ENCODE data around the gene HS6ST1. TPM values are rescaled to one million over a fixed set of nuclear protein-coding genes. Genes with fewer than 3 reads are reported as not detected.

The HS6ST1 gene
- total RNA-seq, 1 experiment from 2014 or later: 20.3 TPM

- no peaks in the 10 kb centered on the region for H3K36me3 ChIP-seq (ENCODE audit: control insufficient read depth, insufficient read depth, low read length)
- no peak for TF ChIP-seq CTCF (IDR thresholded peaks at IDR 0.05; ENCODE audit: insufficient read depth in 1 of 2, low read depth in 1 of 2, low read length in 1 of 2, severe bottlenecking in 1 of 2, unreplicated experiment in 1 of 2)
- intact Hi-C loops (cut with micrococcal nuclease; ENCODE audit: unreplicated experiment): no loop called here
- no peaks in the 10 kb centered on the region for H3K9me3 ChIP-seq
- no peaks in the 10 kb centered on the region for H3K27me3 ChIP-seq (replicated peaks; ENCODE audit: control insufficient read depth, insufficient read depth, low read length)
- no peaks in the 10 kb centered on the region for H3K27me3 Mint-ChIP-seq (ENCODE audit: insufficient read depth, unreplicated experiment)
- CTCF ChIA-PET: no interaction called here
- no peaks in the 10 kb centered on the region for H3K4me1 ChIP-seq
- H3K27ac Mint-ChIP-seq (ENCODE audit: unreplicated experiment): no peak overlapping the region
- no TSS peak for BruUV-seq (replicated peaks)
- H3K4me3 Mint-ChIP-seq (ENCODE audit: unreplicated experiment): no peak overlapping the region
- POLR2A ChIA-PET: no interaction called here
- peaks cover 30% of the 10 kb centered on the region for H3K9me3 Mint-ChIP-seq (ENCODE audit: unreplicated experiment)
- no peak for DNase-seq
- no peaks in the 10 kb centered on the region for H3K36me3 Mint-ChIP-seq (ENCODE audit: insufficient read depth, unreplicated experiment)
- H3K4me3 ChIP-seq (ENCODE audit: low read depth, low read length): no peak overlapping the region
- no peaks in the 10 kb centered on the region for H3K4me1 Mint-ChIP-seq (ENCODE audit: low read depth, unreplicated experiment)
Observed at GRCh38 chr2:128343459-128343858, 24.8 kb upstream of the HS6ST1 start.

GRCh38 chr2:128342550-128342949 is 23.9 kb upstream of the HS6ST1 start:
- ChIA-PET POLR2A (no interaction called here), CTCF (no interaction called here)
- Mint-ChIP-seq H3K4me1 (ENCODE audit: low read depth, unreplicated experiment) (no peaks in the 10 kb centered on the region), H3K27me3 (ENCODE audit: insufficient read depth, unreplicated experiment) (no peaks in the 10 kb centered on the region), H3K36me3 (ENCODE audit: insufficient read depth, unreplicated experiment) (no peaks in the 10 kb centered on the region), H3K4me3 (ENCODE audit: unreplicated experiment) (no peak overlapping the region), H3K9me3 (ENCODE audit: unreplicated experiment) (peaks cover 30% of the 10 kb centered on the region), H3K27ac (ENCODE audit: unreplicated experiment) (no peak overlapping the region)
- no peak overlapping the region for H3K4me3 ChIP-seq (ENCODE audit: low read depth, low read length)
- no peaks in the 10 kb centered on the region for H3K4me1 ChIP-seq
- BruUV-seq (replicated peaks): no TSS peak
- no peak for TF ChIP-seq CTCF (IDR thresholded peaks at IDR 0.05; ENCODE audit: insufficient read depth in 1 of 2, low read depth in 1 of 2, low read length in 1 of 2, severe bottlenecking in 1 of 2, unreplicated experiment in 1 of 2)
- intact Hi-C loops (cut with micrococcal nuclease; ENCODE audit: unreplicated experiment): no loop called here
- H3K36me3 ChIP-seq (ENCODE audit: control insufficient read depth, insufficient read depth, low read length): no peaks in the 10 kb centered on the region
- no peak for DNase-seq
- H3K27me3 ChIP-seq (replicated peaks; ENCODE audit: control insufficient read depth, insufficient read depth, low read length): no peaks in the 10 kb centered on the region
- H3K9me3 ChIP-seq: no peaks in the 10 kb centered on the region

- H3K36me3 Mint-ChIP-seq (ENCODE audit: insufficient read depth, unreplicated experiment): no peaks in the 10 kb centered on the region
- Histone ChIP-seq H3K9me3 (no peaks in the 10 kb centered on the region), H3K4me3 (ENCODE audit: low read depth, low read length) (no peak overlapping the region), H3K36me3 (ENCODE audit: control insufficient read depth, insufficient read depth, low read length) (no peaks in the 10 kb centered on the region), H3K4me1 (no peaks in the 10 kb centered on the region), H3K27me3 (replicated peaks; ENCODE audit: control insufficient read depth, insufficient read depth, low read length) (no peaks in the 10 kb centered on the region)
- TF ChIP-seq CTCF (IDR thresholded peaks at IDR 0.05; ENCODE audit: insufficient read depth in 1 of 2, low read depth in 1 of 2, low read length in 1 of 2, severe bottlenecking in 1 of 2, unreplicated experiment in 1 of 2): no peak
- intact Hi-C loops (cut with micrococcal nuclease; ENCODE audit: unreplicated experiment): no loop called here
- no peaks in the 10 kb centered on the region for H3K27me3 Mint-ChIP-seq (ENCODE audit: insufficient read depth, unreplicated experiment)
- ChIA-PET CTCF (no interaction called here), POLR2A (no interaction called here)
- no TSS peak for BruUV-seq (replicated peaks)
- no peak overlapping the region for H3K27ac Mint-ChIP-seq (ENCODE audit: unreplicated experiment)
- no peak for DNase-seq
- H3K4me3 Mint-ChIP-seq (ENCODE audit: unreplicated experiment): no peak overlapping the region
- H3K9me3 Mint-ChIP-seq (ENCODE audit: unreplicated experiment): peaks cover 30% of the 10 kb centered on the region
- no peaks in the 10 kb centered on the region for H3K4me1 Mint-ChIP-seq (ENCODE audit: low read depth, unreplicated experiment)
Observed at GRCh38 chr2:128341621-128342020, 23.0 kb upstream of the HS6ST1 start.

All from Caco-2 (cell line).